GM19193 (cell line): ENCODE data around the gene GSE1.

Experiments used
- POLR2A ChIP-seq: IDR thresholded peaks from 4 replicates; pipeline ENCODE4 v1.6.1; 2011; ENCODE audit not compliant: insufficient read depth, insufficient read length; ENCODE audit errors: extremely low read depth

GSE1 gene

DNA sequence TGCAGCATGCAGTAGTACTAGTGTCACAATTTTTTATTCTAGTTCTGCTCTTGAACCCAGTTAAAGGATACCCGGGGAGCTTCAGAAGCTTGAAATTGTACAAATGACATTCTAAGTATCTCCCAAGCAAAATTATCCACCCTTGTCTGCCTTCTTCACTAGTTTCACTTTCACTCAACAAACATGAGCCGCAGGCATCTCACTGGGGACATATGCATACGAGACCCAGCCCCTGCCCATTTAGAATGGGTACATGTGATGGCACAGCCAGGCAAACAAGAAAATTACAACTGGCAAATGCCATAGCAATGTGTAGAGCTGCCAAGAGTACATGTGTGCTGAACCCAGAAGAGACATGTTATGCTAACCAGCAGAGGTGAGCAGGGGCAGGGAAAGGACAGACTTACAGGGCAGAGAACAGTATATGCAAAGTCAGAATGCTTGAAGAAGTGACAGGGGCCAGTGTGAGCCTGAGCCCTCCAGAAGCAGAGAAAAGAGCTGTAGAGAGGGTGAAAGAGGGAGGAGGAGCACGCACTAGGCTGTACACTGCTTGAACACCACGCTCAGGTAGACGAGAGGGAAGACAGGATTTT, 67.3 kb downstream of the GSE1 start:
- no peak for TF ChIP-seq POLR2A

DNA sequence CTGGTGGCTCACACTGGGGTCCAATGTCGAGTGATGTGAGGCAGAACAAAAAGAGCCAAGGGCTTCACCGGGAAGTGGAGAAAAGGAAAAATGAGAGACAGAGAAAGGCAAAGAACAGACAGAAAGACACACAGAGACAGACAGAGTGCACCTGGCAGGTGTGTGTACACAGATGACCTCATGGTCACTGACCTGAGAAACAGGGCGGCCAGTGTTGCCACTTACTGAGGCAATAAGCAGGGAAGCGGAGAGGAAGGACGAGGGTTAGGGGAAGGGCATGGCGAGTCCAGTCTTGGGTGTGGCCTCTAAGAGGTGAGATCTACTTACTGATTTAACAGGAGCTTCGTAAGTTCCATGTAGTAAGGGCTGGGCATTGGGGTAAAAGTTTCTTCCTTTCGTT, 68.1 kb downstream of the GSE1 start:
- TF ChIP-seq POLR2A: no peak

DNA sequence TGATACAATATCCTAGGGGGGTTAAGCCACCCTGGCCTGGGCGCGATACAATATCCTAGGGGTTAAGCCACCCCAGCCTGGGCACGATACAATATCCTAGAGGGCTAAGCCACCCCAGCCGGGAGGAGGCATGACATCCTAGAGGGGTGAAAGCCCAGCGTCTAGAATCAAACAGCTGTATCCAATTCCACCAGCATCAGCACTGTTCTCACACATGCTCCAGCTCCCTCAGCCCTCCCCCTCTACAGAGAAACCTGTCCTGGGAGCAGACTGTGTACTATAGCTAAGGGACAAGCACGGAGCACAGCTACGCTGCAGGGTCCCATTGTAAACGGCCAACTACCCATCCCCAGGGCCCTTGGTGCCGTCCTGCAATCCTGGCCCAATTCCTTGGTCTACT, 69.4 kb downstream of the GSE1 start:
- no peak for TF ChIP-seq POLR2A

DNA sequence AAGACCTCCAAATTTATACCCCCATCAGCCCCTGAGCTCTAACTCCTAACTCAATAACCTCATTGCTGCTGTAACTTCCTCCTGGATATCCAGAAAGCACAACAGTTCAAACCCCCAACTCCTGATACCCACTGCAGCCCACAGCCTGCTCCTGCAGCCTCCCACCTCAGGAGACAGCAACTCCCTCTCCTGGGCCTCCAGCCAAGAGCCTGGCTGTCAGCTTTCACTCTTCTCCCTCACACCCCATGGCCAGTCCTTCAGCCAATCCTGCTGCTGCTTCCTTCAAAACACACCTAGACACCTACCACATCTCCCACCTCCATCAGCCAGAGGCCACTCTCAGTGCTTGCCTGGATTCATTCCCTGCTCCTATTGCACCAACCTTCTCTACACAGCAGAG, 70.2 kb downstream of the GSE1 start:
- no peak for TF ChIP-seq POLR2A

DNA sequence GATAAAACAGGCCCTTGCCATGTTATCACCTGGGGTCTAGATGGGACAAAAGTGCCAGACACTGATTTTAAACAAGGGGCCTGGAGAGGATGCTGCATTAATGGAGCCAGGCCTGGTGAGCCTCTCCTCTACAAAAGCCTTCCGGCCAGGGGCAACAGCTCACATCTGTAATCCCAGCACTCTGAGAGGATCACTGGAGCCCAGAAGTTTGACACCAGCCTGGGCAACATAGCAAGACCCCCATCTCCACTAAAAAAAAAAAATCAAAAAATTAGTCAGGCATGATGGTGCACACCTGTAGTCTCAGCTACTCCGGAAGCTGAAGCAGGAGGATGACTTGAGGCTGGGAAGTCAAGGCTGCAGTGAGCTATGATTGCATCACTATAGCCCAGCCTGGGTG, 72.1 kb downstream of the GSE1 start:
- TF ChIP-seq POLR2A: no peak

DNA sequence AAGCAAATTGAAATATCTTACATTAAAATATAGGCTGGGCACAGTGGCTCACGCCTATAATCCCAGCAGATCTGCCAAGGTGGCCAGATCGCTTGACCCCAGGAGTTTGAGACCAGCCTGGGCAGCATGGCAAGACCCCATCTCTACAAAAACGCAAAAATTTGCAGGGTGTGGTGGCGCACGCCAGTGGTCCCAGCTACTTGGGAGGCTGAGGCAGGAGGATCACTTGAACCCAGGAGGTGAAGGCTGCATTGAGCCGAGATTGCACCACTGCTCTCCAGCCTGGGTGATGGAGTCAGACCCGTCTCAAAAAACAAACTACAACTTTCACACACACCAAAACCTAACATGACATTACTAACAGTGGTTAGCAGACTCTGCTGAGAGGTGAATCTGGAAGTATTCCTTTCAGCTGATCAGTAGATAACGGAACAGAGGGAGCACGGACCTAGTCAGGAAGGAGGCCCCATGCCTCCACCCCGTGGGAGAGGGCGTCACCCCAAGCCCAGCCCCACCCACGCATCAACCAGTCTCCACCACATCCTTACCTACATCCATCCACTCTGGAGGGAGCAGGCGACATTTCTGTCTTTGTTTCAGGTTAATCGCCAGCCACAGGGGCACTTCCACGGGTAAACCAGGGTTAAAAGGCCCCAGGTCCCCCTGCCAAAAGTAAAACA, 73.9 kb downstream of the GSE1 start:
- no peak for TF ChIP-seq POLR2A

DNA sequence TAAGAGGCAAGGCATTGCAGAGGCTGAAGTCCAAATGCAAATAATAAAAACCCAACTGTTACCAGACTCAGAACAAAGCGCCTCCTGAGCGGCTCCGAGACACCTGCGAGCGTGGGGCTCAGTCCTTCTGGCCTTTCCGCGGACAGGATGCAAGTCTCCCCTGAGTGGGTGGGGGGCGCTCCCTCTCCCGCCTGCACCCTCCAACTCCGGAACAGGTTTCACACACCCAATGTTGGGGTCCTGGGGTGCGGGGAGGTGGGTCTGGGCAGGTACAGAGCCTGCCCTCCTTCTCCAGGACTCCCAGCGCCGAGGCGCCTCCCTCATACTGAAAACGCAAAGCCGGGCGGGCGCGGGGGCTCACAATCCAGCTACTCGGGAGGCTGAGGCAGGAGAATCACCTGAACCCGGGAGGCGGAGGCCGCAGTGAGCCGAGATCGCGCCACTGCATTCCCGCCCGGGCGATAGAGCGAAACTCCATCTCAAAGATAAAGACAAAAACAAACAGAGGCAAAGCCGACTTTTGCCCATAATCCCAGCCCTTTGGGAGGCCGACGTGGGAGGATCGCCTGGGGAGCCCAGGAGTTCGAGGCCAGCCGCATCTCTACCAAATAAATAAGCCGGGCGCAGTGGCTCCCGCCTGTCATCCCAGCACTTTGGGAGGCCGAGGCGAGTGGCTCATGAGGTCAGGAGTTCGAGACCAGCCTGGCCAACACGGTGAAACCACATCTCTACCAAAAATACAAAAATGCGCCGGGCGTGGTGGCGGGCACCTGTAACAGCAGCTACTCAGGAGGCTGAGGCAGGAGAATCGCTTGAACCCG, 74.7 kb downstream of the GSE1 start:
- TF ChIP-seq POLR2A: no peak

DNA sequence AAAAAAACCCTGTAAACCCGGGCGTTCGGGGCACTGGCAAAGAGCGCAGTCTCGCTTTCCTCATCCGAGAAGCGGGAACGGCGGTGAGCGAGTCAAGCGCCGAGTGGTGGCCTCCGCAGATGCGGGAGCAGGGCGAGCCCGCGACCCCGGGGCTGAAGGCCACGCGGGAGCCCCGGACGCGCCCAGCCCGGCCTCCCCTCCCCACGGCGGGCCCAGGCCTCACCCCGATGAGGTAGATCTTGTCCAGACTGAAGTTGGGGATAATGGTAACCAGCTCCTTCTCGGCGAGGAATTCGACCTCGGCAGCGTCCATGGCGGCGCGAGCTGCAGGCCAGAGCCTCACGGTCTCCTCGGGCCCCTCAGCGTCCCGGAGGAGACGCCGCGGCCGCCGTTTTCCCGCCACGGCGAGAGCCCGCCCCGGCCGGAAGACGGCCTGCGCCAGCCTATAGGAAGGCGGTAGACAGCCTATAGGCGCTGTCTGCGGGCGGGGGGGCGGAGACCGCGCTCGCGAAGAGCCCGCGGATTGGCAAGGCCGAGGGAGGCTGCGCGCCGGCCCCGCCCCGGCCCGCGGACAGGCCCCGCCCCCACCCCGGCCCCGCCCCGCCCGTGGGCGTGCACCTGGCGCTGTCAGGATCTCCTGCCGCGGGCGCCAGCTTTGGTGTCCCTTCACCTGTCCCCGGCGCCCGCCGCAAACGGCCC, 75.6 kb downstream of the GSE1 start, which contains the start of gene GINS2:
TSS of gene GINS2 (minus strand) at position 369 of the 699 bp plus-strand sequence. CDS start at position 313, 56 bp downstream.
- peak; percentile 72 for TF ChIP-seq POLR2A

DNA sequence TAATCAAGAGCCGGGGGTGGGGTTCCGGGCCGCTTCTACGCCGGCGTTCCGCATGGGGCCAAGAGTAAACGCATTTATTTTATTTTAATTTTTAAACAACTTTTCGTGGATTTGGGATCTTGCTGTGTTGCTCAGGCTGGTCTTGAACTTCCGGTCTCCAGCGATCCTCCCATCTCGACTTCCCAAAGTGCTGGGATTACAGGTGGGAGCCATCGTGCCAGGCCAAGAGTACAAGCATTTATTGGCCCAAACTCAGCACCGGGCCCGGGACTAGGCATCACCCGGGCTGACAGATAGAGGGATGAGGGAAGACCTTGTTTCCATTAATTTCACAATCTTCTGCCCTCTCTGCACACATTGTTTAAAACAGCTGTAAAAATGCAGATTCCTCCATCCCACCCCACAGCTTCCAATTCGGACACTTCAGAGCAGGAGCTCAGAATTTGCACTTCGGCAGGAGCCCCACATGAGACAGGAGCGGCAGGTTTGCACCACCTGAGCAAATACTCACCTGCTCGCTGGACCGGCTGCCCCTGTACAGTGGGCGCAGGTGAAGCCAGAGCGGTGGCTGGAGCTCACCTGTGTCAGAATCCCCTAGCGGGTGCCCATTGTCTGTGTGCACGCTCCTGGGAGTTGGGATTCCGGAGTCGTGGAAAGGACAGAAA, 76.3 kb downstream of the GSE1 start:
- TF ChIP-seq POLR2A: no peak

DNA sequence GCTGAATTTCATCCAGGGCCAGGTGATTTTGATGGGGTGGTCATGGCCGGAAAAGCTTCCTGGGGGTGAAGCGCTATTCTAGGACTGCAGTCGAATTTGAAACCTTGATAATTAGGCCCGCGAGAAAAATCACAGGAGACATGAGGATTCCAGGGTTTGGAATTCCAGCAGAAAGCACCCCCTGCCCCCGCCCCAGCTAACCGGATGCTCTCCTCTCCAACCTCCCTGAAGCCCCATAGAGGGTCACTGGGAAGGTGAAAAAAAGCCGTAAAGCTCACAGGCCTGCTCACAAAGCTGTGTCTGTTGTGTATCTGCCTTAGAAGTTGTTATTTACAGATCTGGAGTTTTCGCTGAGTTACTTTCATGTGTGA, 76.8 kb downstream of the GSE1 start:
- no peak for TF ChIP-seq POLR2A

DNA sequence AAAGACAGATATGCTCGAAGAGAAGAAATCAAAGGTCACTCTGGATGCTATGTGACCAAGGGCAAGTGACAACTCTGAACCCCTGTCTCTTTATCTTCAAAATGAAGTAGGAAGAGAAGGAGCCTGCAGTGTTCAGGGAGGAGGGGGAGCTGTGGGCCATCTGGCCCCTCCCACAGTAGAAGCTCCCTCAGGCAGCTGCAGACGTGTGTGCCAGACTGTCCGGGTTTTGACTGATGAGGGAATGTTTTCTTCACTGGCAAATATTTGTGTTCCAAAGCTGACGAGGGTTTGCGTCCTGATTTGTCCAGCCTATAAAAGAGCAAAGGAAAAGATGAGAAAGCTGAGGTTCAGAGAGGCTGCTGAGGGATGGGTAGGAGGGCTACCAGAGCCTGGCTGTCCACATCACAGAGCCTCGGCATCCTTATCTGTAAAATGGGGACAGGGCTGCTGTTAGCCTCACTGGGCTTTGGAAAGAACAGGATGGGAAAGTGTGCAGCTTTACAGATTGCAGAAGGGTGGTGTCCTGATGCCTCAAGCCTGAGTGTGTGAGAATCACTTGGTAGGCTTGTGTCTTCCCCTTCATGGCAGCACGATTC, 77.4 kb downstream of the GSE1 start:
- no peak for TF ChIP-seq POLR2A

DNA sequence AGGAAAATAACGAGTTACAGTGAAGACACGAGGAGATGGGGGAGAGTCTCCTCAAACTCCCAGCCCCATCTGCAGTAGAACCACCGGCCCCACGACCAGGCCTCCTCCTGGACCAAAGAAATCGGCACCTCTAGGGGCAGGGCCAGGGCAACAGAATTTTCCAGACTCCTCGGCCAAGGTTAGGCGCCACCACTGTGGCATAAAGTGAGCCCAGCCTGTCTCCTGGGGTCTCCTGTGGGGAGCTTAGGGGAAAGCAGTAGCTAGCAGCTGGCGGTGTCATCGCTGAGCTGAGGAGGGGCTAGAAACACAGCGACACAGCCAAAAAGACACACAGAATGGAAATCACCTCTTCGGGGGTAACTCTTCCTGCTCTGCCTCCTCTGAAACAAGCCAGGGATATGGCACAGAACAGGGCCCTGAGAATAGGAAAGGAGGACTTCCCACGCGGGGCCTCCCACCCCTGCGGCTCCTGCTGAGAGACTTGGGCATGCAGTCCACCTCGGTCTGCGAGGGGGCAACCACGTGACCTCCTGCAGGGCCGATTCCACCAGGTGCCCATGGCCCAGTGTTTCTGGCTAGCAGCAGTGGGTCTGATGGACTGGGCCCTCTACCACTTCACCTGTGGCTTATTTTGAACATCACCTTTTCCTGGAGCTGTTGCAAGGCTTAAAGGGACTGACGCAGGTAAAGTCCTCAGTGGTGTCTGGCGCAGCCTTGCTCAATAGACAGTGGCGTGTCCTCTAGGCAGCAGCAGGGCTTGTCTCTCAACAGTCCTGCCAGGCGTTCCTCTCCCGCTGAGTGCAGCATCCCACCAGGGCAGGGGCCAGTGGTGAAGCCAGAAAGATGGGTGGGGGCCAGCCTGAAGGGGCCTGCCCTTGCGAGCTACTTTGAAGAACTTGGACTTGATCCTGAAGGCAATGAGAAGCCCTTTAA, 82.3 kb downstream of the GSE1 start:
- no peak for TF ChIP-seq POLR2A

DNA sequence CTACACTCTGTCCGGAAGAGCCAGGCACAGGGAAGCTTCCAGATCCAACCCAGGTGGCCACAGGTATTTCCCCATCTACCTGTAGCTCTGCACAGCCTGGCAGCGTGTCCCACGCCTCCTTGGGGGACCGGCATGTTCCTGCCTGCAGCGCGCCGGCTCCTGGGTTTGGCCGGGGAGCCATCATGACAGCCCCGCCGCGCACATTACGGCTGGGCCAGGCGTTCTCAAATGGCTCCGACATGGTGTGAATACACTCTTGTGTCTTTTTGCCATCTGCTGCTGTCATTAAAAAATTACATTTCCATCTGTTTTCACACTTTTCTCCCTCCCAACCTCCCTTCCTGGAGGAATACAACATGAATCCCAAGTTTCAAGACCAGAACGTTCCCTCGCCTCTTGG, 83.7 kb downstream of the GSE1 start:
- no peak for TF ChIP-seq POLR2A
